Lung microvascular endothelial cell (primary cell): ENCODE data around the gene PDCD4. TPM values are rescaled to one million over a fixed set of nuclear protein-coding genes. Genes with fewer than 3 reads are reported as not detected.
"Not testable (repeated sequence)": the region's sequence is repeated elsewhere in the genome, so short reads cannot be mapped to it uniquely, and the experiment has no call there.

ENCODE experiments used
- DNase-seq, 2 donors: peaks; one replicate each; pipeline versions ENCODE4 v3.0.0 to v3.0.0-alpha.2; 2010; ENCODE audit warnings: low read depth in 2 of 2
- total RNA-seq: library from RNA; depleted of rRNA; stranded (reverse); fragments of >200 nt; gene quantifications from 2 replicates; pipeline ENCODE4 v1.2.1, GENCODE V29; 2014

Gene PDCD4
- total RNA-seq, 1 donor from 2014 or later, result 172 TPM

DNA sequence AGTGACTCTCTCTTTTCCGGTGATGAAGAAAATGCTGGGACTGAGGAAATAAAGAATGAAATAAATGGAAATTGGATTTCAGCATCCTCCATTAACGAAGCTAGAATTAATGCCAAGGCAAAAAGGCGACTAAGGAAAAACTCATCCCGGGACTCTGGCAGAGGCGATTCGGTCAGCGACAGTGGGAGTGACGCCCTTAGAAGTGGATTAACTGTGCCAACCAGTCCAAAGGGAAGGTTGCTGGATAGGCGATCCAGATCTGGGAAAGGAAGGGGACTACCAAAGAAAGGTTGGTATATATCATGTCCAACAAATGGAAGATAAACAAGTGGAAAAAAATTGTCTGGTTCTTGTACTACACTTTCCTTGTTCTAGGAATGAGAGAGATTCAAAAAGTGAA lies 9.5 kb downstream of the PDCD4 start:
- DNase-seq, result no peak

DNA sequence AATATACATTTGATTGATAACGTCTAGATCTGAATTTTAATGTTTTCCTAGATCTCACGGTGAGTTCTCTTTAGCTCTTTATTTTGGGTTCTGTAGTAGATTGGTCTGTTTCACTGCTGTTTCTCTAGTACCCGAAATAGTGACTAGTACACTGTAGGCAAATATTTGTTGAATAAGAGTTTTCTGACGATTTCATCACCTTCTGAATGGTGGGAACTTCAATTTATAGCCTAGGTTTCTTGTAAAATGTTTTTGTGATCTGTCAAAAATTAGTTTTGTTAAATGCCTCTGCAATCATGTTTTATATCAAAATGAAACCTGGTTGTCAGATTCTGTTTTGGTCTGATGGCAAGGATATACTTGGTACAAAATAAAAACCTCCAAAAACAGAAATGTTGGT lies 10.2 kb downstream of the PDCD4 start:
- DNase-seq, result no peak

DNA sequence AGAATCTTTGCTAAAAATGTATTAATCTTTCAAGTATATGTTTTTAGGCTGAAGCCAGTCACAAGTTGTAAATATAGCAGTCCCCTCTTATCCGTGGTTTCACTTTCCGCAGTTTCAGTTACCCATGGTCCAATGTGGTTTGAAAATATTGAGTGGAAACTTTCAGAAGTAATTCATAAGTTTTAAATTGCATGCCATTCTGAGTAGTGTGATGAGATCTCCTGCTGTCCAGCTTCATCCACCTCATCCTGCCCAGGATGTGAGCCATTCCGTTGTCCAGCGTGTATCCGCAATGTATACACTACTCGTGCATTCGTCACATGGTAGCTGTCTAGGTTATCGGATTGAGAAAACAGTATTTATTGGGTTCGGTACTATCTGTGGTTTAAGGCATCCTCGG lies 12.2 kb downstream of the PDCD4 start:
- peak; percentile 12 to 65 for DNase-seq

DNA sequence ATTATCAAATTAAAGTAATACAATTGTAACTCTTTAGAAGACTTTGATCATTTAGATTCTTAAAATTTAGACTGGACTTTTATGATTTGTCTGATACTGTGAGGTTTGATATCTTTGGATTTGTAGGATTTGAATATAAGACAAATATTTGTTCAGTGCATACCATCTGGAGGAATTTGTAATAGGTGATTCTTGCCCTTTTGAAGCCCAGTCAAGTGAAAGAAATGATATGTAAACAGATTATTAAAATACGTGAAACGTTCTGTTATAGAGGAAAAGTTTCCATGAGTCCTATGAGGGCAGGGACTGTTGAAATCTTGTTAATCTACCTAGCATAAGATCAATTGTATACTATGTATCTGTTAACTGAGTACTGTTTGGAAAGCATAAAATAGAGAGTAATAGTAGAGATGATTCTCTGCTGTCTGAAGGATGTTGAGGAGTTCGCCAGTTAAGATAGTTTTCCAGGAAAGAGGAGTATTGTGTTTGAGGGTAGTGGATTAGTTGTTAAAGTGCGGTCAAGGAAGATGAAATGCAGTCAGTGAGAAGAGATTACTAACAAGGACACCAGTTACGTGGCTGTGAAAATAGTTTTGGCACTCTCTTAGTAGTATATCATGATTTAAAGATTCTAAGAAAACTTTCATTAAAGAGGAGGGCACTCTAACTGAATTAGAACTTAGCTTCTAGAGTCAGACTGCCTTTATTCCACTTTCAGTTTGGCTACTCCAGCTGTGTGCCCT lies 14.4 kb downstream of the PDCD4 start:
- no peak for DNase-seq

DNA sequence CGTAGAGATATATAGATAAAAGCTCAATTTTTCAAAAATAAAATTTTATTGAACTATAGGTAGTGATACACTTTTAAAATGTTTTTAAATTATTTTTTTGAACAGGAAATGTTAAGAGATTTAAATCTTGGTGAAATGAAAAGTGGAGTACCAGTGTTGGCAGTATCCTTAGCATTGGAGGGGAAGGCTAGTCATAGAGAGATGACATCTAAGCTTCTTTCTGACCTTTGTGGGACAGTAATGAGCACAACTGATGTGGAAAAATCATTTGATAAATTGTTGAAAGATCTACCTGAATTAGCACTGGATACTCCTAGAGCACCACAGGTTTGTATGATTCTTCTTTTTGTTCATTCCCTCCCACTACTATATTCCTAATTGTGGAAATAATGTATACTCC lies 15.8 kb downstream of the PDCD4 start:
- no peak for DNase-seq

DNA sequence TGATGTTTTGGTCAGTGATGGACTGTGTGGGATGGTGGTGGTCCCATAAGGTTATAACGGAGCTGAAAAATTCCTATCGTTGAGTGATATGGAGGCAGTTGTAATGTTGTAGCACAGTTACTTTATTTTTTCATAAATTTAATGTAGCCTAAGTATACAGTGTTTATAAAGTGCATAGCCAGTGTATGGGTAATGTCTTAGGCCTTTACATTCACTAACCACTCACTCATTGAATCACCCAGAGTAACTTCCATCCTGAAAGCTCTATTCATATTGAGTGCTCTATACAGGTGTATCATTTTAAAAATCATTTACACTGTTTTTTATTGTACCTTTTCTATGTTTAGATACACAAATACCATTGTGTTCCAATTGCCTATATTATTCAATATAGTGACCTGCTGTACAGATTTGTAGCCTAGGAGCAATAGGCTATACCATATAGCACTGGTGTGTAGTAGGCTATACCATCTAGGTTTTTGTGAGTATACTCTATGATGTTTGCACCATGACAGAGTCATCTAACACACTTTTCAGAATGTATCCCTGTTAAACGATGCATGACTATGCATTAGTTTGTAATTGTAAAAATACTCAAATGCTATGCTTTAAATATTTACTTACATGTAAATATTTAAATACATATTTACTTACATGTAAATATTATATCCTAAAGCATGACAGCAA lies 21.0 kb downstream of the PDCD4 start:
- DNase-seq, result no peak

DNA sequence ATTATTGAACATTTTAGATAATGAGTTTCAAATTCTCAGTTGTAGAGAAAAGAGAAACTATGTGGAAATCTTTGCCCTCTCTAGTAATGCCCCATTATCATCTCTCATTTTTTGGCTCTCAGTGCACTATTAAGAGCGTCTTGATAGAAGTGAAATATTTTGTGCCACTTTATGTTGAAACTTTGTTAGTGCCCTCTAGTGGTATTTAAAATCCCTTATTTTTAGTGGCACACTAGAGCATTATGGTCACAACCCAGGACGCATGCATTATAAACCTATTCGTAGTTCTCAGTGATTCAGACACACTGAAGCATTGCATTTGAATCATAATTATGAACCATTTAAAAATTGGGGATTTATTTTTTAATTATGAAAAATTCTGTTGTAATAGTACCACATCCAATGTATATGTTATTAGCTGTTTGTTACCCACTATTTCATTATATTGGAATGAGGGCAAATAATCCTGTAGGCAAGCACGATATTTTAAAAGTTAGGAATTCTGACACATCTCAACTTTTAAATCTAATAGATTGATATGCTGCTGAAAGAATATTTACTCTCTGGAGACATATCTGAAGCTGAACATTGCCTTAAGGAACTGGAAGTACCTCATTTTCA lies 21.9 kb downstream of the PDCD4 start:
- DNase-seq, result peak; percentile 48 to 66

DNA sequence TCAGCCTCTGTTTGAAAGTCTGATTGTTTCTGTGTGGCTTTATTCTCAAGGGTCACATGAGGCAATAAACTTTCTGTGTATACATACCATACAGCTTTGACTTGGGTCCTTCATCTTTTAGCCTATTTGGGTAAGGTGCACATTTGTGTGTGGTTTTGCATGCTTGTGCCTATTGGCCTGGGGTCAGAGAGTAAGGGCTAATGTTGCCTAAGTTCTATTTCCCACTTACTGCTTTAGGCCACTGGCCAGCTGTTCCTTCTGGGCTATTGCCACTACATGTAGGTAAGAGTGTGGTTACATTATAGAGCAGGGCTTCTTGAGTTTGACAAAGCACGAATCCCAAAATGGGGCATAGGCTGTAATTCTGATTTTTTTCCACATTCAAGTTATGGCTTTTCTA lies 25.5 kb downstream of the PDCD4 start:
- no peak for DNase-seq

DNA sequence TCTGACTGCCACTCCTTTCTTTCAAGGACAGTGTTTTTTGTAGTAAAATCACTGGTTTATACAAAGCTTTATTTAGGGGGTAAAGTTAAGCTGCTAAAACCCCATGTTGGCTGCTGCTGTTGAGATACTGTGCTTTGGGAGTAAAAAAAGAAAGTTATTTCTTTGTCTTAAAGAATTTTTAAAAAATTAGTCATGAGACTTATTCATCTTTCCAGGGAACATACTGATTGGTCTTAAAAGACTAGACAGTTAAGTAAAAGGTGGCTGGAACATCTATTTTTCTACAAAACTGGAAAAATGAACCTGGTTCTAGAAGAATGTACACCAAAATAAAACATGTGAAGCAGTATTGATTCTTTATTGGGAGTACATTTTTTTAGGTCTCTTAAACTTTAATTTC lies 26.7 kb downstream of the PDCD4 start:
- no peak for DNase-seq

DNA sequence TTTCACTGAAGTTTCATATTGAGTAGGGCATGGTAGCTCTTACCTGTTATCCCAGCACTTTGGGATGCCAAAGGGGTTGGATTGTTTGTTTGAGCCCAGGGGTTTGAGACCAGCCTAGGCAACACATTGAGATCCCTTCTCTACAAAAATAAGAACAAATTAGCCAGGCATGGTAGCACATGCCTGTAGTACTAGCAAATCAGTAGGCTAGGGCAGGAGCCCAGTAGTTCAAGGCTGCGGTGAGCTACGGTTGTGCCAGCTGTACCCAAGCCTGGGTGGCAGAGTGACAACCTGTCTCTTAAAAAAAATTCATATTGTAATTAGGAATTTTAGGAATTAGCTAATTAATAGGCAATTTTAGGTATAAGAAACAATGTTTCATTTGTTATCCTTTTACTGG lies 29.3 kb downstream of the PDCD4 start:
- DNase-seq, result no peak

DNA sequence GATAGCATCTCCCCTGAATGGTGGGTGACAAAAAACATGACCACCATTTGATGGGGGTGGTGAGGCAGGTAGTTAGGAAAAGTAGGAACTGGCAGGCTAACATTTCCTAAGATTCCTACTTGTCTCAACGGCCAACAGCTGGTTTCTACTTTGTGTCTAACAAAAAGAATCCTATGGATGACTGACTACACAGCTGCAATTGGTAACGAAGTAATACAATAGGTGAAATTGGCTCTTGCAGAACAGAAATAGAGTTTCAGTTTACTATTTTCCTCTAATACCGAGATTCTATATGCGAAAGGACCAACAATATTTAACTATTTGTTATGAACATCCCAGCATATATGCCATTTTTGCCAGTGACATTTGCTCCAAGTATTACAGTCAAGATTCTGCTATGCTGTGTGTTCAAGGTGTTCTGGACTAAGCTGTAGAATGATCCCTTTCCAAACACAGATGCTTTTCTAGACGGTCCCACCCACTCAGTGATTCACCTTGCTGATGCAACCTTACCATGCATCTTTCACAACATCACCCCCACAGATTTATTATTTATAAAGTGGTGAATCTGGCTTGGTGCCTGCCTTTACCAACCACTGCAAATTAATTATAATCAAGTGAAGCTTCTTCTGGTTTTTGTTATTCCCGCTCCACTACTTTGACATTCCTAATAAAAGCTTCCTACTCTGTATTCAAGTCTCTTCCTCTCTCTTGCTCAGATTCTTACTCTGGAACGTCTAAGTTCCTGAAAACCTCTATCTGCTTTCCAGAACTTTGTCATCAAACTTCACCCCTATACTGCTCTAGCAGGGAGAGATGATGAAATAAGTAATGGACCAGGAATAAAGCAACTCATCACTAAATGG lies 30.5 kb downstream of the PDCD4 start:
- peak in 1 of 2 donors; percentile 6 for DNase-seq

DNA sequence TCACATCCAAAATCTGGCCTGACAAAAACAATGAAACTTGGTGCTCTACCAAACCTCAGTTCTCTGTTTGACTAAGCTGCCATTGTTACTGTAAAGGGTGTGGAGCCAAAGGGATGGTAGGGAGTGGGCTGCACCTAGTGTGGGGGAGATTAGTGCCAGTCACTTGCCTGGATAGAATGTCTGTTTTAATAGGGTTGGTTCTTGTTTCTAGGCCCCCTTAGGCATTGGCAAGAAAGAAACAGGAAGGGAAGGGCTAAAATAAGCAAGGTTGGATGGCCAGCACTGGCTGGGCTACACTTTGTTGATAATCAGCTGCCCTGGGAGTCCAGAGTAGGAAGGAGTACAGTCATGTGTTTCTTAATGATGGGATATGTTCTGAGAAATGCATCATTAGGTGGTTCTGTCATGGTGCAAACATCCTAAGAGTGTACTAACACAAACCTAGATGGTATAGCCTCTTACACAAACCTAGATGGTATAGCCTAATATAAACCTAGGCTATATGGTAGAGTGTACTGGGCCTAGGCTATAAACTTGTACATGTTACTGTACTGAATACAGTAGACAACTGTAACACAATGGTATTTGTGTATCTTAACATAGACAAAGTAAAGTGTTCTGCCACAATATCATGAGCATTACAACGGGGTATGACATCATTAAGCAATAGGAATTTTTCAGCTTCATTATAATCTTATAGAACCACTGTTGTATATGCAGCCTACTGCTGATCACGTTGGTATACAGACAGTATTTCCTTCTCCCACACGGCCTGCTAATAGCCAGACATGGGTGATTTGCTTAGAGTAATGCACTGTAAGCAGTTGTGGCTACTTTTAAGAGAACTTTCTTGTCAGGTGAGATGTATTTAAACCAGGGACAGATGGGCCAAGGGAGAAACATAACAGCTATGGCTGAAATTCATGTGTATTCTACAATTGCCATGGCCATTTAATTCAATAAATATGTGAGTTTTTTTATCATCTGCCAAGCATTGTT lies 31.9 kb downstream of the PDCD4 start:
- no peak for DNase-seq

DNA sequence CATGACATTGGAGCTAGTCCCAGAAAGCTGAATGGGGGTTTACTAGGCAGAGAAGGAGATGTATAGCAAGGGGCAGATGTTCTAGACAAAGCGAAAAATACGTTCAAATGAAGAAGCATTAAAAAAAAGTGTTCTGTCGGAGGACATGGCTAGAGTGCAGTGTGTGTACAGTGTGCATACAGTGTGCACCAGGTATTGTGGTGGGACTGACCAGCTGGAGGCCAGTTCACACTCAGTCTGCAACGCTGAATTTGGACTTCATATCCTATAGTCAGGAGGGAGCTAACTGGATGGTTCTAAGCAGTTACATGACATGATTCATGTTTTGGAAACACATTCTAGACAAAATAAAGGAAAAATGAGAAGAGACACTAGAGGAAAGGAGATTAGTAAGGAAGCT lies 38.4 kb downstream of the PDCD4 start:
- DNase-seq, result no peak

DNA sequence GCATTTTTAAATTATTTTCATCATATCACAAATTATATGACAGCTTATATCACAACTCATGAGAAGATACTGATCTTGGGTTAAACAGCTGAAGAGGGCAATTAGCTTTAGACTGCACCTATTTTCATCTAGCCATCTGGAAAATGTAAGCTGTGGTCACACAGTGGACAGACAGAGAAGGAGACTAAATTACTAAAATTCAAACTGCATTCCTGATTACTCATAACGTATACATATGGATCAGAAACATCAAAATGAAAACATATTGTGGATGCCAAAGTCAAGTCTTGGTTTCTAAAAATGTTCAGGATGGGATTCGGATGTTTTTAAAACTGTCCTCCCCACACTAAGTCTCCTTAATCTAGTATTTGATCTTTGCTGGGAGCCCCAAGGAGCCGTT lies 40.6 kb downstream of the PDCD4 start:
- DNase-seq, result no peak

DNA sequence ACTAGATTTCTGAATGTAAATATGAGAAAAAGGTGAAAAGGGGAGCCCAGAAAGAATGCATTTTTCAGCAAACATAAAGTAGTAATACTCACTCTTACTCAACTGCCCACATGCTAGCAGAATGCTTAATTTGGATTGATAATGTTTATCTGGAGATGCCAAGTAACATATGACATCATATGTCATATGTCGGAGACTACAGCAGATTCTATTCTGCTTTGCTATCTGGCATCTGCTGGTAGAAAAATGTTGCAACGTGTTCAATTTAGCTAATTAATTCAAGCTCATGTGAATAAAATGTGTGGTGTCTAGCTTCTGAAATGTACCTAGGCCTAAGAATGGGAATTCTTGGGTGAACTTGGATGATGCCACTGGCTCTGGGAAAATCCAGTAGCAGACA lies 42.7 kb downstream of the PDCD4 start:
- DNase-seq, result no peak

DNA sequence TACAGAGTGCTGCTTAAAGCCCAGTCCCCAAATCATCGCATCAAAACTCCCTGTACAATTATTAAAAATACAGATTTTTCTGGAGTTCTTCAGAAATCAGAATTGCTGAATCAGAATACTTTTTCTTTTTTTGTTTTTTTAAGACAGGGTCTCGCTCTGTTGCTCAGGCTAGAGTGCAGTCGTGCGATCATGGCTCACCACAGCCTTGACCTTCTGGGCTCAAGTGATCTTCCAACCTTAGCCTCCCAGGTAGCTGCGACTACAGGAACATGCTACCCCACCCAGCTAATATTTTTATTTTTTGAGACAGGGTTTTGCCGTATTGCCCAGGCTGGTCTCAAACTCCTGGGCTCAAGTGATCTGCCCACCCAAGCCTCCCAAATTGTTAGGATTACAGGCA lies 43.3 kb downstream of the PDCD4 start:
- DNase-seq, result no peak

DNA sequence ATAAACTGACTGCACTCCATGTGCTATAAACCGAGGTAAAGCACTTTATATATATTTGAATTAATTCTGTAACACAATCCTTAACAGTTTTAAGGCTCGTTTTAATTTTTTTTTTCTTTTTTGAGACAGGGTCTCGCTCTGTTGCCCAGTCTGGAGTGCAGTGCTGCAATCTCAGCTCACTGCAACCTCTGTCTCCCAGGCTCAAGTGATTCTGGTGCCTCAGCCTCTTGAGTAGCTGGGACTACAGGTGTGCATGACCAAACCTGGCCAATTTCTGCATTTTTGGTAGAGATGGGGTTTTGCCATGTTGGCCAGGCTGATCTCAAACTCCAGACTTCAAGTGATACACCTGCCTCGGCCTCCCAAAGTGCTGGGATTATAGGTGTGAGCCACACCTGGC lies 43.9 kb downstream of the PDCD4 start:
- not testable (repeated sequence) for DNase-seq

DNA sequence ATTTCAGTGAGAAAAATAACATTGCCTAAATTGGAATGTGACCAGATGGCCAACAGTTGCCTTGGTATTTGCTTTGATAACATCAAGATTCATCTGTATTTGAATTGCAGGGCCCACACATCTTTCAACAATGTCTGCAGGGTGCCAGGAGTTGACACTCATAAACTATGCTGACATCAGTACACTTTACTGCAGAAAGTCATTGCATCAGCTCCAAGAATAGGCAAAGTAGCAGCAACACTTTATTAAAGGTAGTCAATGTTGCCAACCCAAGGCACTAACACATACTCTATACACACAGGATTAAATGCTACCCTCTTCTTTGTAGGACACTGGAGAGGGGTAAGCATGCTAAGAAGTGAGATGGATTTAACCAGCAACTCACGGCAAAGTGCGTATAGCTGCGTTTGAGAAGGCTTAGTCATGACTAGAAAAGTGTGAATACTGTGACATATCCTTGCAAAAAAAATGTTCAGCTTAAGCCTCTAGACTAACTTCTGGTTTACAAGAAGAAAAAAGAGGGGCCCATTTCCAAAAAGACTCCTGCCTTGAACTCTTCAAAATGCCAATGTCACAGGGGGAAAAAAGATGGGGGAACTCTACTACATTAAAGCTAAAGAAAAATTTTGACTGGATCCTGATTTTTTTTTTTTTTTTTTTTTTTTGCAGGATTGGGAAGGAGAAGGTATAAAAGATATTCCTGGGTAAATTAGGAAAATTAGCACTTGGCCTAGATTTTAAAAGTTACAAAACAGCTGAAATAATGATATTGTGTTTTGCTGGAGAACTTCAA lies 45.0 kb downstream of the PDCD4 start:
- DNase-seq, result peak in 1 of 2 donors; percentile 5

DNA sequence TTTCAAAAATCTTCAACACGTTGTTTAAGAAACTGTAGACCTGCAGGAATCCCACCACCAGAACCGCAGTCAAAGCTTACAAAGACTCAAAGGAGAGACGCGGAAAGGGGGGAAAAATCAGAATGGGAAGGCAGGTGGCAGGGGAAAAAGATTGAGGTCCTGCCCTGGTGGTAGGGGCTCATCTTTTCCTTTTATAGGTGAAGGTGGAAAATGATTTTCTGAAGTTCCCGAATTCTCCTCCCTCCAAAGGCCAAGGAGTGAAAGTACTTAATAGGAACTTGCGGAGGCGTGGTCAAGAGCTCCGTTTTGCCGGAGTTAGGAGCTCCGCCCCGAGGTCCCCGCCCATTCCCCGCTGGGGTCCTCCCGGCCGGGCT lies 46.5 kb downstream of the PDCD4 start:
- DNase-seq, result peak in 1 of 2 donors; percentile 96
